GM21360 (cell line): ENCODE data around the gene ELAVL2.

ENCODE experiments used
- ATAC-seq: cut with Tn5 transposase; IDR thresholded peaks from one replicate; pipeline ENCODE4 v1.9.1; 2021; ENCODE audit warnings: mild to moderate bottlenecking, moderate library complexity; ENCODE audit not compliant: unreplicated experiment

ELAVL2 gene

DNA sequence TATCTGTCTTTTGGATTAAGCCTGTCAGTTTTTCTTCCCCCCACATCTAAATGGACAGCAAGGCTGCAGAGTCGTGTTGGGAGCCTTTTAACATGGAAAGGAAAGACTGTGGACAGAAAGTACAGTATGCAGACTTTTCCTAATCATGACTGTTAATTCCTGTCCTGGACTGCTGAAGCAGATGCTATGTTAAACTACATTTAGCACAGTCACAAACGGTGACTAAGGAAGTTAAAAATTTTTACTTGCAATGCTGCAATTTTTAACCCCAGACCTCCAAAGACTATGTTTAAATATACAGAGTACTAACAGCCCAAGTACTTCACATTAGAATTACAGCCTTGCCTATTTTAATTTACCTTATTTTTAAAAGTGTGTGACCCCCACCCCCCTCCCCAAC lies 51.8 kb downstream of the ELAVL2 start:
- ATAC-seq = no peak

DNA sequence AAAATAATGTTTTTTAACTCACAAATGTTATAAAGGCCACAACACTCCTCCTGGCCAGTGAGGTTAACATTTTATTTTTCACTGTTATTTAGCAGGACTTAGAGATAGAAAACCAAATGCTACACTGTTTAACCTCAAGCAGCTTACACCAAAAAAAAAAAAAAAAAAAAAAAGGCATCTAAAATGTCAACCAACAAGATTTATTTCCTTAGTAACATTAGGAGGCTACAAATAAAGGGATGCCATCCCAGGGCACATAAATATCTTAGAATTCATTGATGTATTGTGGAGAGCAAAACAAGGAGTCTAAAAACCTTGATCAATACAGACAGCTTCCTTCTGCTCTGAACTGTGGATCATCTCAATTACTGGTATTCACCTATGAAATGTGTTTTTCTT lies 53.7 kb downstream of the ELAVL2 start:
- ATAC-seq = no peak

DNA sequence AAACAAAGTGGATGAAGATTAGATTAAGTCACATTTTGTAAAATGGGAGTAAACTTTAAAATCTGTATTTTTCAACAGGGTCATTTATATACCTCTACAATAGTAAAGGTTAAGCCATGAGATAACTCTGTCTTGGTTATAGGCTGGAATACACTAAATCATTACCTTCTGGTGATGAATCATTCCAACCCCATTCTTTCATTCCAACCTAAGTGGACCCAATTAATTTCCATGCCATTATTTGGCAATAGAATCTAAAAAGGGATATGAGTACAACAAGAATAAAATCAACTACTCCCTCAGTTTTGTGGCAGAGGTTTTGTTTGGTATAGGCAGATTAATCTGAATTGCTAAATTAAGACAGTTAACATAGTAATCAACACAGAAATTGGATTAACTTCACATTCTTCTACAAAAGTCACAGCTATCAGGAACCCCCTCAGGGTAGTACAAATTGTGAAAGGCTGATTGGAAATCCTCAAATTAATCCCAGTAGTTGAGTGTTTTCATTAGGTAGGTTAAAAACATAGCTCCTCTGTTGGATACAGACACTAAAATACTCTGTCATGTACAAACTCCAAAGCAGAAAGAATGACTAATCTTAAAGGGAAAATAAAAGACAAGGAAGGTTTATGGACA lies 54.2 kb downstream of the ELAVL2 start:
- ATAC-seq = no peak

DNA sequence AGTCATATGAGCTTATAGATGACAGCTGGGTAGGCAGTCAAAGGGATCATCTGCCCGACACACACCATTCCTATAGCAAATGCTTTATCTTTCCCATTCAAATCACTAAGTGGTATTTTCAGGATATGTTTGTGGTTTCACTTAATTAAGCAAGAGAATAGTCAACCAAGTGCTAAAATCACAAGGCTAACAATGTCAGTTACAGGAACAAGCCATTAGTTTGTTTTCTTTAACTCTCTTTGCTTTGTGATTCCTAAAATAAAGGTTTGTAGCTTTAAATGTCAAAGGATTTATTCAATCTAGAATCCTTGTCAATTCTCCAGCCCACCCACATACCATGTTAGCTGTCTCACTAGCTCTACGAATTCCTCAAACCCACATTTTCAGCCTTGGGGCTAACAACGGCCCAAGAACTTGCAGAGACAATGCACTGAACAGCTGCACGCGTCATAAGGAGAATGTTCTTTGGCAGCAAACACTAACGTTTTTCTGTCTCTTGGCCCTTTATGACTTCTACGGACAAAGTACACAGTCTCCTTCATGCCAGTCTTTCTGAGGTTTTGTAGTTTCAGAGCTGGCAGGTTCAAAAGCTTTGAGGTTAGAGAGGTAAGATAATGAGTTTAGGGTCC lies 56.6 kb downstream of the ELAVL2 start:
- no peak for ATAC-seq

DNA sequence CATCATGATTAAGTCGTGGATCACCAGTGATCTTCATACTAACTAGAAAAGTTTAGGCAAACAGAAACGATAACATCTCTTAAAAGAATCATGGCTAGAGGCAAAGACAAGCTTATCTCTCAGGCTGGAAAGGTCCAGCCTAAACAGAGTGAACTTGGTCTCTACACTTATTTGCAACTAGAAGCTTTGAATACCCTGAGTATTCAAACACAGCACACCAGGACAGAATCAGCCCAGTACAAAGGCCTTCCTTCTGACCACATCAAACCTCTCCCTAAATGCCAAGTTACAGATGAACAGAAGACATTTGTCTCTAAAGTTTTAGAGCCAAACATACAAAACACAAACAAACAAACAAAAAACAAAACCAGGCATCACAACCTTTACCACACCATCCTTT lies 57.2 kb downstream of the ELAVL2 start:
- no peak for ATAC-seq

DNA sequence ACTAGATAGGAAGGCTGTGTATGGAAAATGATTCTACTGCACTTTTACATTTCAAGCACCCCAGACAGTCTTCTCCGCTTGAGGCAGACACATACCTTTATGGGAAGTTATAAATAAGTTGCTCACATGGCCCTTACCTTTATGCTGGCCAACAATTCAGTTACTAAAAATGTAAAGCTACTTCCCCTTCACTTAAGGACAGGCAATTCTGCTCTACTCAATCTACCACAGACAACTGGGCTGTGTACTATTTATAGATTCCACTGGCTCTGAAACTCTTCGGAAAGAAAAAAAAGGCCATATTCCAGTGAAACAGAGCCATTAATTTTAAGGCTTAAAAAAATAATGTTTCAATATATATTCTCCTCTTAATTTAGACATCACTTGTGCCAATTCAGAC lies 59.4 kb downstream of the ELAVL2 start:
- no peak for ATAC-seq

DNA sequence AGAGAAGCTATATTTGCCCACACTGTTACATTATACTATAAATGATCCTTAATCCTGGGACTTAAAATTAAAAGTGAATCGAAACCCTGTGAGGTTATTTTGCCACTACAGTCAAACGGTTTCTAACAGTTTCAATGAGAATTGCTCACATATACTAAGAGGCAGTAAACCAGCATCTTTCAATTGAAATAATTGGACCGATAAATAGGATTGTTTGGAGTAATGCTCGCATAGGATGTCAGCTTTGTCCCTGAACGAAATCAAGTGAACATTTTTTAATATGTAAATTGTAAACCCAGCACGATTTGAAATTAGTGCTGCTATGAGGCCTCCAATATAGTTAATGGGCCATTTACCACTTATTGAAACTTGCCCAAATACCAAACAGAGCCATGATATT lies 60.5 kb downstream of the ELAVL2 start:
- ATAC-seq = no peak

DNA sequence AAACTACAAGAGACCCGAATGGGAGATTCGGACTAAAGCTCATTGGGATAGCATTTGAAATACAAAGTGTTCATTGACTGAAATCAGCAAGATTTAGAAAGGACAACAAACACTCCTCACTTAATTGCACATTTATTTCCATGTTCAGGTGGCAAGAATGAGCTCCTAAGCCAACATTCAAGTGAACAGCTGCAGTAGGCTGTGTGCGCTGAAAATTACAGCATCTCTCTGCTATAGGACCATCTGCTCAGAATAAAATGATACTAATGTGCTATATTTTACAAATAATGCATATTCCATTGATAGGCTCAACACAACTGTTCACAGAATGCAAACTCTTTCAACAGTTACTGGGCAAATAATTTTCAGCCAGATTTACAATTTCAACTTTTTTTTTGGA lies 61.8 kb downstream of the ELAVL2 start:
- ATAC-seq = no peak

DNA sequence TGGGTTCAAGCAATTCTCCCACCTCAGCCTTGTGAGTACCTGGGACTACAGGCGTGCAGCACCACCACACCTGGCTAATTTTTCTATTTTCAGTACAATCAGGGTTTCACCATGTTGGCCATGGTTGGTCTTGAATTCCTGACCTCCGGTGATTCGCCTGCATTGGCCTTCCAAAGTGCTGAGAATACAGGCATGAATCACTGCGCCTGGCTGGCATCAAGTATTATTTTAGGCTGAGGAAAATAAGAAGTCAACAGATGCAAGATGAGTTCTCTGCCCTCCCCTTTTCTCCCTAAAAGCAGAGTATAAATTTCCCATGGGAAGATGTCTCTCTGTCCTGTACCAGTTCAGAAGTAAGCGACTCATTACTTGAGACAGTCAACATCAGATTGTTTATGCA lies 71.5 kb downstream of the ELAVL2 start:
- ATAC-seq = no peak

DNA sequence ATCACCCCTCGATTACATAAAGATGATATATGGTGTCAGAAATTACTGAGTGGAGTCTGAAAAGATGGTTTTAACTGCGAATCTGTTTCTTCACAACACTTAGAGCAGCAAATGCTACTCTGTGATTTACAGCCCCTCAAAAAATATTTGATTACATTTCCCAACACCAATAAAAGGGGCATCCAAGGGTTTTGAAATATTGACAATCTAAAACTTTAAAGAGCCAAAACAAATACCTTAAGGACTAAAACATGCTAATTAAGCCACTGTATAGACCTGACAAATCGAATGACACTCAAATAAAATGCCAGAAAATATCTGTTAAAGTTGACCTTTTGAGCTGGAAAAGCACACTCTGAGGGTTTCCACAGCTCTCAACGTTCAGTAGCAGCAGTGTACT lies 73.2 kb downstream of the ELAVL2 start:
- no peak for ATAC-seq

DNA sequence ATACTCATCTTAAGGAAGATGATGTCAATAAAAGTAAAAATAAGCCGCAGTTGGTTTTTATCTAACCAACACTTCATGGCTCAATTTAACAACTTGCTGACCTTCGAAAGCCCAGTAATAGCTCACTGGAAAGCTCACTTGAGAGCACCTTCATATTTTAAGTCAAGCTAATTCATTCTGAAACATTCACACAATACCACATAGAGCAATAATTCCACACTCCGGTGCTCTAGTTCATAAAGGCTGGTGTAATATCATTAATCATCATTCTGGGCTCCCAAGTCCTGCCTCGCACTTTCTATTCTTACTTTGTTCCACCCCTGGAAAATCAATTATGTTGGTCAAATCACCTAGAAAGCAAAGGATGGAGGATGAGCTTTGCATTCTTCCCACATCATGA lies 74.4 kb downstream of the ELAVL2 start:
- ATAC-seq = no peak

DNA sequence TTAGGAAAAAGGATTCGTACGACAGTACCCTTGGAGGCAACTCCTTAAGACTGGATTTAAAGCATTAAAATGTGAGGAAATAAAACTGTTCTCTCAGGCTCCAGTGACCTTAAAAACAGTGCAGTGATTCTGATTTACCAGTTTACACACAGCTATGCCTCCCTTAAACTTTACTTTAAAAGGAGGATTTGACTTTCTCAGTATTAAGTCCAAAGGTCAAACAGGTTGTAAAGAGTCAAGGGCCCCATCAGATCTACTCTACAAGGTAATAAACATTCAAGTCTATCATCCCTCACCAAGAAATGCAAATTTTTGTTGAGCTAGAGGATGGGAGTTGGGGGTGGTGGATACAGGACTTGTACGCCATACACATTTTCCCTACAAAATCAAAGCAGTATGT lies 75.2 kb downstream of the ELAVL2 start:
- ATAC-seq = no peak

DNA sequence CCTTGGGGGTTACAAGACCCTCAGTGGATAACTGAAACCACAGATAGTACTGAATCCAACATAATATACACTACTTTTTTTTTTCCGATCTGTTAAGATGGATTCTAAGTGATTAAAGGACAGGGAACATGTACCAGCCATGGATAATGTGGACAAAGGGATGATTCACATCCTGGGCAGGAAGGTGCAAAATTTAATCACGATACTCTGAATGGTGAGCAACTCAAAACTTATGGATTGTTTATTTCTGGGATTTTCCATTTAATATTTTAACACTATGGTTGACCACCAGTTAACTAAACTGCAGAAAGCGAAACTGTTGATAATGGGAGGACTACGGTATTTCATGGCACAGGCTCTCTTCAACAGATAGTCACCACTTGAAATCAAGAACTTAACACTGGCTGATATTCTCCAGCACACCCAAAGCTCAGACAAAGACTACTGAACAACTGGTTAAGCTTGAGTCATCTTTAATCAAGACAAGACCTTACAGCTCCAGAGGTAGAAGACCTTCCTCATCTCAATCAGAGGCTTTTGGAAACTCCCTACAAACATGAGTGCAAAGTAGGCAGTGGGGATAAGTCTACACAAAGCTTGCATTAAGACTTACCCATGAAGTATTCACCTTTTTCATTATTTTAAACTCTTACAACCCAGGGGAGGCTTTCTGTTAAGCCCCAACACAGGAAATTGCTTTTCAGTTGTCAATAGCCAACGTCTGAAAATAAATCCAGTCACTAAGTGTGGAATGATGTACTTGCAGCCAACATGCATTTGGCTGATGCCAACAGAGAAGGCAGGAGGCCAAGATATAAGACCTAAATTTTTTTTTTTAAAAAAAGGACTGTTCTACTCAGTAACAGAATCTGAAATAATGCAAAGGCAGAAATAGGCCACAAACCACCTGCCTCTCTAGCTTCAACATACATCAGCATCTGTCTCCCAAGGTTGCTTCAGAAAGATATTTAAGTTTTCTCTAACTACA lies 78.7 kb downstream of the ELAVL2 start:
- ATAC-seq = no peak

DNA sequence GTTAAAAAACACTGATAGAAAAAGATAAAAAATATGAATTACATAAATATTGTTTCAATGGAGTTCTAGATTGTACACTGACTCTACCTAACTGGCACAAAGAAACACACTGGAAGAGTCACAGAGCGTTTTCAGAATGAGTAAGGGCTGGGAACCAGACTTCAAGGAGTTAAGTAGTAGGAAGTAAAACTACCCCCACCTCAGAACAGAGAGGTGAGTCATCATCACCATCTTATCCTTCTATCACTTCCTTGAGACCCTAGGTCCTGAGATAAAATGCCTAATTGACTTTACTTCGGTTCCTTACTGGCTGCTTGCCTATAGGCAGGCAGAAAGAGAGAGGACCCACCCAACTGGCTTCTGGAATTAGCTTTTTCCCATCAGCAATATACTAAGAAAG lies 79.7 kb downstream of the ELAVL2 start:
- ATAC-seq = no peak

DNA sequence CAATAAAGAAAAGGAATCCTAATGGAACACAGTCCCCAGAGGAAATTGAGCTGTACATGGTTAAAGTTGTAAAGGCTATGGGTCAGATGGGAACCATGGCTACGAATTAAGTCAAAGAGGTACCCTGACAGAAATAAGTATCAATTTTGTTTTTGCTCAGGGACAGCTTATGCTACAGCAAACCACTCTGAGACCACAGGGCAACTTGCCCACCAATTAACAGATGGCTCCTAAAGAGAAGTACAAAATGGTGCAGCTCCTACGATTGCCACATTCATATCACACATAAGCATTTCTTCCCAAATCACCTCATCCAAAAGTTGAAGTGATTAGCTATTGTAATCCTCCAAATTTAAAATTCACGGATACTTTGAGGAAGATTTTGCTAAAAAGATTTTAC lies 83.0 kb downstream of the ELAVL2 start:
- ATAC-seq = no peak

DNA sequence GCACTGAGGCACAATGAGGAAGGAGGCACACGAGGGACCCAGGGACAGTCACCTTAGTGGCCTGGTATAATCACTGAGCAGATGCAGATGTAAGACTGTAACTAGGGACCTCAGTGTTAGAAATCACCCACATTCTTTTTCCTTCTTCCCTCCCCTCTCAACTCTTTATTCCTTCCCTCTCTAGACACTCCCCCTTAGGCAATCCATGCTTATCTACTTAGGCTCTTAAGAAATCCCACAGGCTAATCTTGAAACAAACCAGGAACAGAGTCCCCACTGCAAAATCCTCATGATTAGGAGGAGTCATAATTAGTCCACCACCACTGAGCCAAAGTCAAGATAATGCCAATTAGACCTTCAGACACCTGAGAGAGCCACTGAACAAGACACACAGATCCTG lies 84.7 kb downstream of the ELAVL2 start:
- ATAC-seq = no peak

DNA sequence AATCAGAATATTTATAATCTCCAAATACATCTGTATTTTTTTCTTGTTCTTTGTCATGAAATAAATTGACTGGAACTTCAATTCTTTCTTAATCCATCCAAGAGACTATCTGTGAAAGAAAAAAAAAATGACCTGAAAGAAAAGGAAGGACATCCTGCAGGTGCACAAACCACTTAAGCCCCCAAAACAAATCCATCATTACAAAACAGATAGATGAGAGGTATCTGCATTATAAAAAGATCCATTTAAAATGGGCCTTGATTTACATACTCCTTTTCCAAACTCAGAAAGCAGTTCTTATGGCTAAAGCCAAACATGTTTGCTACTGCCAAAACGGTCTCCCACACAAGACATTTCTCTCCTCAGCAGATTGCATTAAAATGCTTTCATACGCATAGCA lies 85.5 kb downstream of the ELAVL2 start:
- ATAC-seq = no peak

DNA sequence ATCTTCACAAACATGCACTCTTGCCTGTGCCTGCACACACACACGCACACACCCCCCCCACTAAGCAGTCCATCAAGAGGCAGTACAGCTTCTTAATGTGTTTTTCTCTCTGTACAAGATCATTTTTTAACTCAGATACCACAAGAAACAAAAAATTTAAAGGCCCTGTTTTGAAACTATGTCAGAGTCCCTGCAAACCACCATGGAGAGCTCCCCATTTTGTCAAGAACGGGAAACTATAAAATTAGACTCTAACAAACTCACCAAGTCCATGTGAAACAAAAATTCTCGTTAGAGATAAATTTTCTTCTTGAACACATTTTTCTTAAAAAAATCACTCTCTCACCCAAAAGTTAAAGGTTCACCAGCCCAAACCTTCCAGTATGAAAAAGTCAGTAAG lies 86.3 kb downstream of the ELAVL2 start:
- ATAC-seq = no peak

DNA sequence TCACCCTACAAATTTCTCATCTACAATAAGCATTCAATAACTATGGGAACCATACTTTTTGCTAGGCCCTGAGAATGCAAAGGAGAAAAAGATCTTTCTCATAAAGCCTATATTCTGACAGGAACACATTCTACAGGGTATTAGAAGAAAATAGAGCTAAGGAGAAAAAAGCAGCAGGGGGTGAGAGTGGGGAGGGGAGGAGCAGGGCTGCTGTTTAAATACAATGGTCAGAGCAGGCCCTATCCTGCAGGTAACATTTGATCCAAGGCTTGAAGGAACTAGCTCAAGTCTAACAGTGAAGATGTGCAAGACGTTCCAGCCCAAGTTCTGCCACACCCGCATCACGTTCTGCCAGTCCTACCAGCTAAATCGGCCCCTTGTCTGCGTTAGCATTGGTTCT lies 89.7 kb downstream of the ELAVL2 start:
- ATAC-seq = no peak

DNA sequence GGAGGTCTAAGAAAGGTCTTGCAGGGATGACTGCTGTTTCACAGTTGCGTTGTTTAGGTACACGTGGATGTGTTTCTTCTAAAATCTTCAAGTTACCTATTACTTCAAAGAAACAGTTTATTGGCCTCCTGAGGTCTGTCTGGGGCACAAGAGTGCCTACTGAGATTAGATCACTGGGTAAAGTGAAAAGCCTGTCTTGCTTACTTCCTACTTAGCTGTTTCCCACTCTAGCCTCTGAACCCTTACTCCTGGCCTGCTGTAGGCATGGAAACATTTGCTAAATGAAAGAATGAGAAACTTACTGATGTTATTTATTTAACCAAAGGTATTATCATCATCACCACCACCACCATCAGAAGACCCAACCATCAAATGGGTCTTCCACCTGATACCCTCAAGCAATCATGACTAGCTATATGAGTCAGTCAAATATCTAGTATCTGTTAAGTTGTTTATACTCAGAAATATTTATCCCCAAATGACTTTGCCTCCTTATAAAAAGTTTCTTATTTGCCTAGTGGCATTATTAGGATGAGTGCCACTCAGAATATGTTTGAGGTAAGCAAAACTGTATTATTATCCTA lies 92.5 kb downstream of the ELAVL2 start:
- no peak for ATAC-seq

DNA sequence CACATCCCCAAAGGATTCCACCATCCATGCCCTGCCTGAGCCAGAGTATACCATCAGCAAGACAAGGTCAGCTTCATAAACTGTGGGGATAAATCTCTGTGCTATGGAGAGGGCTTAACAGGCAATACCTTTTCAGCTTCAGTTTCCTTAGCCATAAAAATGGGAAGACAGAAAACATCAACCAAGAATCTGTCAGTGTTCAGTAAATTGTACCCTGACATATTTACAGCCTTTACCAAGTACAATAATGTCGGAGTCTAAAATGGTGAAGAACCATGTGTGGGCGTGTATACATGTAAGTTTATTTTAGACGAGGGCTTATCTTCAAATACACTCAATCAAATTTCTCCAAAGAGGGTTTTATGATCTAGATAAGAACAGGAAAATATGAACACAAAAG lies 94.7 kb downstream of the ELAVL2 start:
- ATAC-seq = no peak

DNA sequence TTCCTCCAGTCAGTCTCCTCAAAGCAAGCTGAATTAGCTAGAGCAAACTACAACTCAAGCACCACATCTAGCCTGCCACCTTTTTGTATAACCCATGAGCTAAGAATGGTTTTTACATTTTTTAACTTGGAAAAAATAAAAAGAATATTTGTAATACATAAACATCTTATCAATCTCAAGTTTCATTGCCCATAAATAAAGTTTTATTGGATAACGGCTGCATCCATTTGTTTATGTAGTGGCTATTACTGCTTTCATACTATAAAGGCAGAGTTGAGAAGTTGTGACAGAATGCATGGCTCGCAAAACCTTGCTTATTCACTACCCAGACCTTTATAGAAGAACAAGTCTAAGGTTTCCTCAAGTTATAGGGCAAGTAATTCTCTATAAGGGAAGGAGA lies 95.7 kb downstream of the ELAVL2 start:
- ATAC-seq = no peak
